Keratinocyte (primary cell): ENCODE results near the gene KLK4. TPM values are rescaled to one million over a fixed set of nuclear protein-coding genes. Genes with fewer than 3 reads are reported as not detected.

Experiments
- DNase-seq: peaks from one replicate; pipeline ENCODE4 v3.0.0-alpha.2; 2011; ENCODE audit warnings: low read depth, missing footprints, low spot score
- FAIRE-seq: peaks from 2 replicates; lab custom pipeline; 2011; peaks lifted over from hg19 to GRCh38; lab: Jason Lieb, UNC
- H2AFZ ChIP-seq: 2 replicates; pipeline ENCODE4 v1.6.0; 2012; ENCODE audit warnings: low read length, control low read depth, inconsistent platforms; ENCODE audit not compliant: control insufficient read depth
- H3K27ac ChIP-seq: 2 replicates; pipeline ENCODE4 v1.5.1; 2011; ENCODE audit warnings: low read length; ENCODE audit not compliant: control insufficient read depth, insufficient read depth
- H3K27me3 ChIP-seq: 3 replicates; pipeline ENCODE4 v1.6.0; 2011; ENCODE audit warnings: low read length; ENCODE audit not compliant: control insufficient read depth, insufficient read depth; ENCODE audit errors: extremely low read depth
- H3K36me3 ChIP-seq, 2 experiments: 2 replicates in 1 of 2; 3 replicates in 1 of 2; pipeline ENCODE4 v1.5.1; 2011; ENCODE audit warnings: low read length in 2 of 2, mild to moderate bottlenecking in 1 of 2; ENCODE audit not compliant: control insufficient read depth in 2 of 2, insufficient read depth in 2 of 2; ENCODE audit errors: extremely low read depth in 1 of 2
- H3K4me1 ChIP-seq: 3 replicates; pipeline ENCODE4 v1.5.1; 2011; ENCODE audit warnings: low read length; ENCODE audit not compliant: control insufficient read depth, insufficient read depth; ENCODE audit errors: extremely low read depth
- H3K4me2 ChIP-seq: 3 replicates; pipeline ENCODE4 v1.6.0; 2011; ENCODE audit warnings: low read depth, low read length; ENCODE audit not compliant: control insufficient read depth, insufficient read depth; ENCODE audit errors: extremely low read depth
- H3K4me3 ChIP-seq, 3 experiments: fragments of 200-600 bp in 1 of 3; sonication (generic) in 1 of 3; 2 replicates in 2 of 3; 3 replicates in 1 of 3; pipeline ENCODE4 v1.5.1; 2011 to 2016; ENCODE audit warnings: low read length in 3 of 3, mild to moderate bottlenecking in 3 of 3, control low read depth in 2 of 3, inconsistent platforms in 1 of 3, low read depth in 1 of 3, mixed read lengths in 1 of 3, mixed run types in 1 of 3, moderate library complexity in 1 of 3; ENCODE audit not compliant: control insufficient read depth in 2 of 3, insufficient read depth in 2 of 3; ENCODE audit errors: extremely low read depth in 1 of 3
- H3K79me2 ChIP-seq: 2 replicates; pipeline ENCODE4 v1.6.0; 2012; ENCODE audit warnings: low read length; ENCODE audit not compliant: control insufficient read depth, insufficient read depth
- H3K9ac ChIP-seq: 3 replicates; pipeline ENCODE4 v1.6.0; 2011; ENCODE audit warnings: low read length; ENCODE audit not compliant: control insufficient read depth, insufficient read depth; ENCODE audit errors: extremely low read depth
- H3K9me1 ChIP-seq: 3 replicates; pipeline ENCODE4 v1.6.0; 2011; ENCODE audit warnings: low read length; ENCODE audit not compliant: control insufficient read depth, insufficient read depth; ENCODE audit errors: extremely low read depth
- H3K9me3 ChIP-seq: 2 replicates; pipeline ENCODE4 v1.5.1; 2012; ENCODE audit warnings: low read depth, low read length; ENCODE audit not compliant: control insufficient read depth
- H4K20me1 ChIP-seq: 3 replicates; pipeline ENCODE4 v1.6.0; 2011; ENCODE audit warnings: low read length; ENCODE audit not compliant: control insufficient read depth, insufficient read depth; ENCODE audit errors: extremely low read depth
- EZH2 ChIP-seq: IDR thresholded peaks from one replicate; pipeline ENCODE4 v1.6.1; 2012; ENCODE audit warnings: inconsistent platforms, mild to moderate bottlenecking, low read length, moderate library complexity
- dilution Hi-C: fragments of 300-500 bp; cut with MboI; formaldehyde crosslinking; loops from one replicate; pipeline ENCODE4 v1.7.0; 2020; ENCODE audit warnings: low sequenced_read_pairs; ENCODE audit not compliant: extremely low pct_ligation_motif_present
- polyA plus RNA-seq, 5 experiments: library from polyadenylated mRNA; depleted of rRNA in 3 of 5; stranded (reverse) in 3 of 5; stranded (forward) in 1 of 5; unstranded in 1 of 5; fragments of >200 nt; gene quantifications; 1 replicate in 1 of 5; 2 replicates in 3 of 5; 3 replicates in 1 of 5; pipeline versions ENCODE4 v1.2.1 to v1.2.3, GENCODE V29; 2011 to 2012; ENCODE audit warnings: missing spikeins in 2 of 5, low read depth in 1 of 5, low replicate concordance in 1 of 5
- TF ChIP-seq, protein P1 (sequence below), 3 experiments: IDR thresholded peaks in 1 of 3; conservative IDR thresholded peaks in 1 of 3; optimal IDR thresholded peaks in 1 of 3; 2 replicates in 2 of 3; 3 replicates in 1 of 3; pipeline versions ENCODE3 to v1.5.1; 2011; ENCODE audit warnings: low read length in 3 of 3, mild to moderate bottlenecking in 3 of 3, moderate library complexity in 2 of 3, control low read depth in 1 of 3, inconsistent platforms in 1 of 3; ENCODE audit not compliant: insufficient read depth in 2 of 3; ENCODE audit errors: extremely low read depth in 1 of 3

Gene KLK4
- polyA plus RNA-seq, 1 donor (not counting 4 experiments of a cell fraction or from before 2014, with no cell fraction given): not detected

DNA sequence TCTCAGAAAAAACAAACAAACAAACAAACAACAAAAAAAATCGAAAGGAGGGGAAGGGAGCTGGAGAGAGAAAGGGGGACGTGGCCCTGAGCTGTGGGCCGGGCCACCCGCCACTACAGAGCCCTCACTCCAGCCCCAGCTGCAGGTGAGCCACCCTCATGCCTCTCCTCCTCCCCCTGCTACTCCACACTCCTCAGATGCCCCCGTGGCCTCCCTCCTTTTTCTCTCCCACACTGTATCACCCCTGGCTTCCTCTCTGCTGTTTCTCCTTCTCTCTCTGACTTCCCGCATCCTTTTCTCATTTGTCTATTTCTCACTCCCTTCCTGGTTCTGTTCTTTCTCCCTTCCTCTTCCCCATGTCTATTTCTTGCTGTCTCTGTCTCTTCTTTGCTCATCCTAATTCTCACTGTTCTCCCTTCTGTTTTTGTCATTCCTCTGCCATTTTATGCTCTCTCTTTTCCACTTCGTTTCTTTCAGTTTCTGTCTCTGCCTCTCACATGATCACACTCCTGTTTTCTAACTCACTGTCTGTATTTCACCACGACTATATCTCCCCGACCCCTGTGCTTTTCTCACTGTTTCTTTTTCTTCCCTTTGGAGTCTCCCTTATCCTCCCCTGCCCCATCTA is 35.3 kb downstream of the KLK4 start:
- Histone ChIP-seq H3K4me1 (no peaks in the 10 kb centered on the region), H3K4me2 (no peak overlapping the region), H3K27ac (no peak overlapping the region), H3K9me1 (no peaks in the 10 kb centered on the region), H3K79me2 (no peaks in the 10 kb centered on the region), H3K27me3 (peaks cover 24% of the 10 kb centered on the region), H3K4me3 (no peak overlapping the region), H3K36me3 (no peaks in the 10 kb centered on the region), H3K9me3 (no peaks in the 10 kb centered on the region), H4K20me1 (no peaks in the 10 kb centered on the region), H3K9ac (no peak overlapping the region), H2AFZ (no peak overlapping the region)
- DNase-seq (no peak), FAIRE-seq (no peak)
- dilution Hi-C loops: no loop called here
- no peak for TF ChIP-seq EZH2
- TF ChIP-seq, protein P1, sequence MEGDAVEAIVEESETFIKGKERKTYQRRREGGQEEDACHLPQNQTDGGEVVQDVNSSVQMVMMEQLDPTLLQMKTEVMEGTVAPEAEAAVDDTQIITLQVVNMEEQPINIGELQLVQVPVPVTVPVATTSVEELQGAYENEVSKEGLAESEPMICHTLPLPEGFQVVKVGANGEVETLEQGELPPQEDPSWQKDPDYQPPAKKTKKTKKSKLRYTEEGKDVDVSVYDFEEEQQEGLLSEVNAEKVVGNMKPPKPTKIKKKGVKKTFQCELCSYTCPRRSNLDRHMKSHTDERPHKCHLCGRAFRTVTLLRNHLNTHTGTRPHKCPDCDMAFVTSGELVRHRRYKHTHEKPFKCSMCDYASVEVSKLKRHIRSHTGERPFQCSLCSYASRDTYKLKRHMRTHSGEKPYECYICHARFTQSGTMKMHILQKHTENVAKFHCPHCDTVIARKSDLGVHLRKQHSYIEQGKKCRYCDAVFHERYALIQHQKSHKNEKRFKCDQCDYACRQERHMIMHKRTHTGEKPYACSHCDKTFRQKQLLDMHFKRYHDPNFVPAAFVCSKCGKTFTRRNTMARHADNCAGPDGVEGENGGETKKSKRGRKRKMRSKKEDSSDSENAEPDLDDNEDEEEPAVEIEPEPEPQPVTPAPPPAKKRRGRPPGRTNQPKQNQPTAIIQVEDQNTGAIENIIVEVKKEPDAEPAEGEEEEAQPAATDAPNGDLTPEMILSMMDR (optimal IDR thresholded peaks at IDR 0.05 in 1 of 3, IDR thresholded peaks at IDR 0.05 in 1 of 3, conservative IDR thresholded peaks at IDR 0.05 in 1 of 3; ENCODE audit: extremely low read depth in 1 of 3, insufficient read depth in 2 of 3, low read length in 3 of 3): no peak

DNA sequence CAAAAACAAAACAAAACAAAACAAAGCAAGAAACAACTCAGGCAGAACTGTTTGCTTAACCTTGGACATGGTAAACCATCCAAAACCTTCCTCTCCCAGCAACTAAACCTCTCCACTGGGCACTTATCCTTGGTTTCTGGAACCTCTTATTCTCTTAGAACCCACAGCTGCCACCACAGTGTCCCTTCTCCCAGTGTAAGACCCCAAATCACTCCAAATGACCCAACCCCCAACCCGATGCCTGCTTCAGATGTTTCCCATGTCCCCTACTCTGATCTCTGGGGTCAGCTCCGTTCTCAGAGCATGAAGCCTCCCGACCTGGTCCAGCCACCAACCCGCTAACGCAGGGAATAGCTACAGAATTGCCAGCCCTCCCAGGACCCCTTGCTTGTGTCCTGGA is 37.0 kb downstream of the KLK4 start:
- H4K20me1 ChIP-seq: no peaks in the 10 kb centered on the region
- H3K4me2 ChIP-seq: no peak overlapping the region
- DNase-seq (no peak), FAIRE-seq (no peak)
- TF ChIP-seq, protein P1 (optimal IDR thresholded peaks at IDR 0.05 in 1 of 3, IDR thresholded peaks at IDR 0.05 in 1 of 3, conservative IDR thresholded peaks at IDR 0.05 in 1 of 3; ENCODE audit: extremely low read depth in 1 of 3, insufficient read depth in 2 of 3, low read length in 3 of 3): no peak
- TF ChIP-seq EZH2: peak; percentile 21
- no peaks in the 10 kb centered on the region for H3K36me3 ChIP-seq
- H3K9me1 ChIP-seq: no peaks in the 10 kb centered on the region
- dilution Hi-C loops: no loop called here
- H3K79me2 ChIP-seq: no peaks in the 10 kb centered on the region
- no peak overlapping the region for H3K9ac ChIP-seq
- H3K4me1 ChIP-seq: no peaks in the 10 kb centered on the region
- H3K4me3 ChIP-seq: no peak overlapping the region
- H3K27me3 ChIP-seq: peaks cover 27% of the 10 kb centered on the region
- no peak overlapping the region for H3K27ac ChIP-seq
- no peaks in the 10 kb centered on the region for H3K9me3 ChIP-seq
- no peak overlapping the region for H2AFZ ChIP-seq
